GM21447 (cell line): Measurements from ENCODE around the gene USF2.
A peak's percentile ranks its signal among the peaks of the same experiment; 100 is the strongest.

Experiments
- ATAC-seq: cut with Tn5 transposase; IDR thresholded peaks from one replicate; pipeline ENCODE4 v1.9.1; 2021; ENCODE audit not compliant: unreplicated experiment

The USF2 gene

GRCh38 chr19:35317464-35318043, 48.8 kb downstream of the USF2 start:
- ATAC-seq, result no peak

- no peak for ATAC-seq
Measured at GRCh38 chr19:35318679-35319448, 50.1 kb downstream of the USF2 start.

- ATAC-seq, result no peak
Measured at GRCh38 chr19:35320065-35320713, 51.4 kb downstream of the USF2 start.

GRCh38 chr19:35321291-35321690, 52.5 kb downstream of the USF2 start:
- ATAC-seq, result no peak

GRCh38 chr19:35322014-35322413, 53.3 kb downstream of the USF2 start:
- no peak for ATAC-seq

GRCh38 chr19:35327642-35328041, 58.9 kb downstream of the USF2 start:
- no peak for ATAC-seq

- ATAC-seq, result peak; percentile 30
Measured at GRCh38 chr19:35328851-35329285, 60.1 kb downstream of the USF2 start, which contains the start of gene CD22. TSS of gene CD22 (plus strand) at chr19:35329187. CDS start at chr19:35332041, 2,854 bp downstream.

- ATAC-seq, result peak; percentile 12
Measured at GRCh38 chr19:35329323-35329722, 60.6 kb downstream of the USF2 start.
